Endodermal cell (in vitro differentiated cells): Measurements from ENCODE around the gene ARHGAP33. TPM values are rescaled to one million over a fixed set of nuclear protein-coding genes. Genes with fewer than 3 reads are reported as not detected.

ENCODE experiments used
- DNase-seq: peaks from one replicate; pipeline ENCODE4 v3.0.0-alpha.2; 2017
- H3K27ac ChIP-seq: 2 replicates; pipeline ENCODE4 v1.5.1; 2013; ENCODE audit warnings: mild to moderate bottlenecking, low read depth, low read length, moderate library complexity
- H3K27me3 ChIP-seq: 2 replicates; pipeline ENCODE4 v1.6.1; 2013; ENCODE audit warnings: mild to moderate bottlenecking, low read length, moderate library complexity; ENCODE audit not compliant: insufficient read depth, control insufficient read depth, poor library complexity, severe bottlenecking
- H3K36me3 ChIP-seq: 2 replicates; pipeline ENCODE4 v1.7.0; 2013; ENCODE audit warnings: mild to moderate bottlenecking, low read length, moderate library complexity; ENCODE audit not compliant: control insufficient read depth, insufficient read depth
- H3K4me1 ChIP-seq: one replicate; pipeline ENCODE4 v1.7.0; 2013; ENCODE audit warnings: low read length; ENCODE audit not compliant: control insufficient read depth, insufficient read depth
- H3K4me3 ChIP-seq: 2 replicates; pipeline ENCODE4 v1.5.1; 2013; ENCODE audit warnings: mild to moderate bottlenecking, low read length, moderate library complexity
- H3K9ac ChIP-seq: 2 replicates; pipeline ENCODE4 v1.6.1; 2013; ENCODE audit warnings: mild to moderate bottlenecking, low read length, moderate library complexity; ENCODE audit not compliant: poor library complexity, severe bottlenecking; ENCODE audit errors: extremely low read depth
- H3K9me3 ChIP-seq: 2 replicates; pipeline ENCODE4 v1.6.1; 2013; ENCODE audit warnings: mild to moderate bottlenecking, low read length, moderate library complexity; ENCODE audit not compliant: control insufficient read depth
- H3K27ac Mint-ChIP-seq: 2 replicates; pipeline ENCODE4 v1.8.0; 2020; ENCODE audit warnings: mixed read lengths
- H3K27me3 Mint-ChIP-seq: 2 replicates; pipeline ENCODE4 v1.8.0; 2021; ENCODE audit warnings: mild to moderate bottlenecking, mixed read lengths; ENCODE audit not compliant: insufficient read depth
- H3K36me3 Mint-ChIP-seq: 2 replicates; pipeline ENCODE4 v1.8.0; 2020; ENCODE audit warnings: low read depth, mixed read lengths
- H3K4me1 Mint-ChIP-seq: 2 replicates; pipeline ENCODE4 v1.8.0; 2020; ENCODE audit warnings: mixed read lengths
- H3K4me3 Mint-ChIP-seq: 2 replicates; pipeline ENCODE4 v1.8.0; 2020; ENCODE audit warnings: mild to moderate bottlenecking, moderate library complexity, mixed read lengths
- H3K9me3 Mint-ChIP-seq: 2 replicates; pipeline ENCODE4 v1.8.0; 2020; ENCODE audit warnings: mild to moderate bottlenecking, mixed read lengths
- WGBS, 2 experiments: methylation state at CpG; one replicate each; pipeline versions ENCODE4 v1.1.5 to v1.1.7; 2013; ENCODE audit warnings: missing lambda C conversion rate in 2 of 2, mixed read lengths in 1 of 2; ENCODE audit not compliant: insufficient coverage in 1 of 2, insufficient read length in 1 of 2; 5-methylcytosine and 5-hydroxymethylcytosine counted together
- long read RNA-seq, 4 experiments: library from polyadenylated mRNA in 2 of 4; library from RNA in 1 of 4; library from capped mRNA in 1 of 4; stranded (forward) in 3 of 4; unstranded in 1 of 4; transcript quantifications; one replicate each; pipeline ENCODE4 v2.0.0, GENCODE V29; 2020 to 2021; ENCODE audit warnings: inconsistent platforms in 1 of 4
- polyA plus RNA-seq, 2 experiments: library from polyadenylated mRNA; stranded (reverse); fragments of 50-300 nt; gene quantifications; one replicate each; pipeline ENCODE4 v1.2.3, GENCODE V29; 2013
- total RNA-seq, 2 donors: library from RNA; stranded (reverse); fragmentation: NEBNext Ultra II Directional in 1 of 2; extraction: Animal tissue kit (Norgen Biotek cat#: 25700) in 1 of 2; gene quantifications; 2 replicates in 1 of 2; 3 replicates in 1 of 2; pipeline ENCODE4 v1.2.1, GENCODE V29; 2021
- TF ChIP-seq, protein P1 (sequence below): fragments of 200-600 bp; sonication (generic); conservative IDR thresholded peaks from 2 replicates; pipeline ENCODE4 v1.5.0; 2021; ENCODE audit warnings: antibody characterized with exemption, mild to moderate bottlenecking

Gene ARHGAP33
- total RNA-seq: 10 to 100 TPM; 12.7 to 15.0 TPM
- polyA plus RNA-seq (2013, experiment 1 of 2): 82.2 TPM
- 59.5 TPM for polyA plus RNA-seq (2013, experiment 2 of 2)
- long read RNA-seq, experiment 1, partial matches to known transcripts: 4 of 8 reads
- long read RNA-seq, experiment 1, other reads (novel, unspliced or antisense): 4 of 8 reads
- long read RNA-seq, experiment 2, partial matches to known transcripts: 2 of 8 reads
- long read RNA-seq, experiment 2, other reads (novel, unspliced or antisense): 5 of 8 reads
- long read RNA-seq, experiment 3, partial matches to known transcripts: 2 of 4 reads
- long read RNA-seq, experiment 3, other reads (novel, unspliced or antisense): 2 of 4 reads
- long read RNA-seq, experiment 4: 0 reads

DNA sequence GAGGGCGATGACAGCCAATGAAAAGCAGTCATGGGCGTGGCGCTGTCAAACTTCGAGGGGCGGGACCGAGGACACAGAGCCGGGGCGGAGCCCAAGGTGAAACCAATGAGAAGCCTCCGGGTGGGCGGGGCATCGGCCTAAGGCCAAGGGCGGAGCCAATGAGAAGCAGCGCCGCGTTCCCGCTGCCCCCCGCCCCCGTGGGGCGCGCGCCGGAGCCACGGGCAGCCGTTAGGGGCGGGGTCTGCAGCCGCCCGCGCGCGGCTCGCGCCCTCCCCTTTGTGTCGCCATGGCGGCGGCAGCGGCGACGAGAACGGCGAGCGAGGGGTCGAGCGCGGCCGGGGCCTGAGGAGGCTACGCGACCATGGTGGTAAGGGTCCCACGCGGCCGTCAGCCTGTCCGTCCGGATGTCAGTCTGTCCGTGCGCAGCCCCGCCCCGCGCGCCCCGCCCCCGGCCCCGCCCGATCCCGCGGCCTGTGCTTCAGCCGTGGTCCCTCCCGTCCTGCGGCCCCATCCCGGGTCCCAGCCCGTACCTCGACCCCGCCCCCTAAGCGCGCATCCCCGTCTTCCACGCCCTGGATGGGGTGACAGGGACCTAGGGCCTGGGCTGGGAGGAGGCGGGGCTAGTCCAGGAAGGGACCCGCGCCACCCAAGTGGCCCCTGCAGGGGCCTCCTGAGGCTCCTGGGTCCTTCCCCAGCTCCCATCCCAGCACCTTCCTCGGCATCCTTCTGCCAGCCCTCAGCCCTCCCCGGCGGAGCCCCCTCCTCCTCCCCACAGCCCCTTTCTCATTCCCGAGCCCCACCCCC, at the start of gene ARHGAP33:
Gene ARHGAP33 (plus strand): TSS at position 267 of the 804 bp plus-strand sequence. CDS start 95 bp downstream, at position 362.
- 0% methylated on average over 28 to 82 of the region's 82 CpGs for WGBS, 2 experiments
- Histone ChIP-seq H3K4me1 (peaks cover 3% of the 10 kb centered on the region), H3K27ac (peak within 1 kb of the TSS; percentile 63), H3K27me3 (peaks cover 11% of the 10 kb centered on the region), H3K36me3 (no peaks in the 10 kb centered on the region), H3K9ac (no peak within 1 kb of the TSS), H3K4me3 (peak within 1 kb of the TSS; percentile 72), H3K9me3 (no peaks in the 10 kb centered on the region)
- Mint-ChIP-seq H3K4me3 (peak within 1 kb of the TSS; percentile 50), H3K27ac (no peak within 1 kb of the TSS), H3K9me3 (no peaks in the 10 kb centered on the region), H3K27me3 (peaks cover 41% of the 10 kb centered on the region), H3K4me1 (peaks cover 15% of the 10 kb centered on the region), H3K36me3 (no peaks in the 10 kb centered on the region)
- DNase-seq: peak; percentile 99
- TF ChIP-seq, protein P1, sequence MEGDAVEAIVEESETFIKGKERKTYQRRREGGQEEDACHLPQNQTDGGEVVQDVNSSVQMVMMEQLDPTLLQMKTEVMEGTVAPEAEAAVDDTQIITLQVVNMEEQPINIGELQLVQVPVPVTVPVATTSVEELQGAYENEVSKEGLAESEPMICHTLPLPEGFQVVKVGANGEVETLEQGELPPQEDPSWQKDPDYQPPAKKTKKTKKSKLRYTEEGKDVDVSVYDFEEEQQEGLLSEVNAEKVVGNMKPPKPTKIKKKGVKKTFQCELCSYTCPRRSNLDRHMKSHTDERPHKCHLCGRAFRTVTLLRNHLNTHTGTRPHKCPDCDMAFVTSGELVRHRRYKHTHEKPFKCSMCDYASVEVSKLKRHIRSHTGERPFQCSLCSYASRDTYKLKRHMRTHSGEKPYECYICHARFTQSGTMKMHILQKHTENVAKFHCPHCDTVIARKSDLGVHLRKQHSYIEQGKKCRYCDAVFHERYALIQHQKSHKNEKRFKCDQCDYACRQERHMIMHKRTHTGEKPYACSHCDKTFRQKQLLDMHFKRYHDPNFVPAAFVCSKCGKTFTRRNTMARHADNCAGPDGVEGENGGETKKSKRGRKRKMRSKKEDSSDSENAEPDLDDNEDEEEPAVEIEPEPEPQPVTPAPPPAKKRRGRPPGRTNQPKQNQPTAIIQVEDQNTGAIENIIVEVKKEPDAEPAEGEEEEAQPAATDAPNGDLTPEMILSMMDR: no peak

- Histone ChIP-seq H3K27ac (no peak overlapping the region), H3K9me3 (no peaks in the 10 kb centered on the region), H3K4me1 (no peaks in the 10 kb centered on the region), H3K27me3 (no peaks in the 10 kb centered on the region), H3K4me3 (no peak overlapping the region), H3K36me3 (peaks cover 80% of the 10 kb centered on the region), H3K9ac (no peak overlapping the region)
- Mint-ChIP-seq H3K27me3 (no peaks in the 10 kb centered on the region), H3K9me3 (no peaks in the 10 kb centered on the region), H3K27ac (no peak overlapping the region), H3K36me3 (peaks cover 84% of the 10 kb centered on the region), H3K4me3 (no peak overlapping the region), H3K4me1 (no peaks in the 10 kb centered on the region)
- no peak for DNase-seq
- TF ChIP-seq, protein P1: no peak
- WGBS, 2 experiments: 95 to 98% methylated on average over 14 to 25 of the region's 25 CpGs
These were observed 48.1 kb upstream of the ARHGAP33 start for GRCh38 chr19:35727053-35727955.
